Mesothelial cell of epicardium (in vitro differentiated cells): ENCODE results near the gene C16orf86. TPM values are rescaled to one million over a fixed set of nuclear protein-coding genes. Genes with fewer than 3 reads are reported as not detected.
A peak's percentile ranks its signal among the peaks of the same experiment; 100 is the strongest.

Experiments
- DNase-seq, 2 experiments: peaks; one replicate each; pipeline ENCODE4 v3.0.0; 2021; ENCODE audit warnings: low spot score in 2 of 2; ENCODE audit not compliant: unreplicated experiment in 2 of 2
- H3K27ac Mint-ChIP-seq: 2 replicates; pipeline ENCODE4 v1.8.0; 2021; ENCODE audit warnings: mixed read lengths
- H3K27me3 Mint-ChIP-seq: 2 replicates; pipeline ENCODE4 v1.8.0; 2021; ENCODE audit warnings: low read depth, mixed read lengths
- H3K36me3 Mint-ChIP-seq: 2 replicates; pipeline ENCODE4 v1.8.0; 2021; ENCODE audit warnings: mixed read lengths
- H3K4me1 Mint-ChIP-seq: 2 replicates; pipeline ENCODE4 v1.8.0; 2021; ENCODE audit warnings: mixed read lengths
- H3K4me3 Mint-ChIP-seq: 2 replicates; pipeline ENCODE4 v1.8.0; 2021; ENCODE audit warnings: mild to moderate bottlenecking, moderate library complexity, mixed read lengths
- H3K9me3 Mint-ChIP-seq: 2 replicates; pipeline ENCODE4 v1.8.0; 2021; ENCODE audit warnings: mixed read lengths
- CTCF ChIP-seq: fragments of 200-600 bp; sonication (generic); IDR thresholded peaks from one replicate; pipeline ENCODE4 v1.5.0; 2021; ENCODE audit warnings: antibody characterized with exemption; ENCODE audit not compliant: unreplicated experiment
- total RNA-seq: library from RNA; stranded (reverse); gene quantifications from 3 replicates; pipeline ENCODE4 v1.2.1, GENCODE V29; 2021

Gene C16orf86
- total RNA-seq, 1 donor from 2014 or later, result 1.8 TPM

GRCh38 chr16:67651847-67652246, 14.8 kb upstream of the C16orf86 start:
- H3K27ac Mint-ChIP-seq, result no peak overlapping the region

GRCh38 chr16:67652578-67653127, 14.0 kb upstream of the C16orf86 start:
- TF ChIP-seq CTCF, result no peak
- DNase-seq, result peak in 1 of 2 experiments; percentile 55
- H3K36me3 Mint-ChIP-seq, result no peaks in the 10 kb centered on the region
- no peak overlapping the region for H3K27ac Mint-ChIP-seq
- H3K4me1 Mint-ChIP-seq, result peaks cover 4% of the 10 kb centered on the region
- no peaks in the 10 kb centered on the region for H3K9me3 Mint-ChIP-seq
- H3K27me3 Mint-ChIP-seq, result peaks cover 50% of the 10 kb centered on the region
- H3K4me3 Mint-ChIP-seq, result peak overlapping the region; percentile 67

More at GRCh38 chr16:67651847-67652246, 14.8 kb upstream of the C16orf86 start:
- no peak for DNase-seq
- Mint-ChIP-seq H3K4me1 (peaks cover 4% of the 10 kb centered on the region), H3K27me3 (peaks cover 52% of the 10 kb centered on the region), H3K36me3 (no peaks in the 10 kb centered on the region), H3K9me3 (no peaks in the 10 kb centered on the region), H3K4me3 (peak overlapping the region; percentile 67)
- no peak for TF ChIP-seq CTCF

GRCh38 chr16:67653128-67653788, 13.4 kb upstream of the C16orf86 start:
- Mint-ChIP-seq H3K4me1 (peaks cover 4% of the 10 kb centered on the region), H3K9me3 (no peaks in the 10 kb centered on the region), H3K4me3 (peak overlapping the region; percentile 69), H3K36me3 (no peaks in the 10 kb centered on the region), H3K27ac (no peak overlapping the region), H3K27me3 (peaks cover 50% of the 10 kb centered on the region)
- TF ChIP-seq CTCF, result peak; percentile 55
- DNase-seq, result no peak

- no peaks in the 10 kb centered on the region for H3K9me3 Mint-ChIP-seq
- DNase-seq, result no peak
- no peaks in the 10 kb centered on the region for H3K36me3 Mint-ChIP-seq
- H3K4me3 Mint-ChIP-seq, result peak overlapping the region; percentile 69
- peaks cover 50% of the 10 kb centered on the region for H3K27me3 Mint-ChIP-seq
- no peak for TF ChIP-seq CTCF
- H3K4me1 Mint-ChIP-seq, result peaks cover 6% of the 10 kb centered on the region
- H3K27ac Mint-ChIP-seq, result no peak overlapping the region
These were observed 12.7 kb upstream of the C16orf86 start for GRCh38 chr16:67653789-67654402.

- H3K36me3 Mint-ChIP-seq, result no peaks in the 10 kb centered on the region
- peaks cover 50% of the 10 kb centered on the region for H3K27me3 Mint-ChIP-seq
- H3K9me3 Mint-ChIP-seq, result no peaks in the 10 kb centered on the region
- TF ChIP-seq CTCF, result no peak
- peaks cover 11% of the 10 kb centered on the region for H3K4me1 Mint-ChIP-seq
- H3K27ac Mint-ChIP-seq, result no peak overlapping the region
- no peak for DNase-seq
- no peak overlapping the region for H3K4me3 Mint-ChIP-seq
These were observed 12.2 kb upstream of the C16orf86 start for GRCh38 chr16:67654403-67654911.
